ENCODE results near the gene FEZ2. TPM values are rescaled to one million over a fixed set of nuclear protein-coding genes. Genes with fewer than 3 reads are reported as not detected.

FEZ2 gene
- 100 to 1,000 TPM in 3 of 4 donors, 10 to 100 TPM in 1; 61.5 to 291 (median 181) TPM for total RNA-seq
- polyA plus RNA-seq, result 100 to 1,000 TPM in 2 of 3 donors, 10 to 100 TPM in 1; 69.0 to 240 (median 151) TPM
- long read RNA-seq, donor 1, transcript FEZ2-204 (8 exons, 1,931 nt), result major isoform, 5 of 49 reads
- long read RNA-seq, donor 1, partial matches to known transcripts, result 13 of 49 reads
- long read RNA-seq, donor 1, other reads (novel, unspliced or antisense), result 29 of 49 reads
- long read RNA-seq, donor 2, full-length matches to known transcripts, result 28 of 197 reads
- long read RNA-seq, donor 2, partial matches to known transcripts, result 76 of 197 reads
- long read RNA-seq, donor 2, other reads (novel, unspliced or antisense), result 93 of 197 reads

- peaks cover 28% of the 10 kb centered on the region for H3K4me1 ChIP-seq
- peaks cover 0 to 3% of the 10 kb centered on the region in 2 donors for H3K36me3 ChIP-seq (ENCODE audit: insufficient read depth in 1 of 2, low read depth in 1 of 2)
- WGBS, 3 donors, result 0 to 2% (median 0%) methylated on average over 38 to 81 of the region's 81 CpGs
- H3K27ac ChIP-seq, result peak within 1 kb of the TSS; percentile 97
- peak within 1 kb of the TSS; percentile 99 for H3K4me3 ChIP-seq
- H3K27me3 ChIP-seq (ENCODE audit: insufficient read depth in 3 of 3, low read length in 2 of 3), result no peaks in the 10 kb centered on the region
- peak; percentile 81 to 91 for DNase-seq
- intact Hi-C loops (cut with DNase I), result loop anchor here (2.0 to 10.0 kb wide), 4 partner anchors 53 to 243 kb away; partner anchors contain the start of gene CRIM1 (in 1 of the 2)
- H3K9me3 ChIP-seq, result no peaks in the 10 kb centered on the region
- ATAC-seq, result peak; percentile 92 to 96 (median 94)
- TF ChIP-seq CTCF (IDR thresholded peaks at IDR 0.05), result no peak
Measured at GRCh38 chr2:36597532-36598377, at the start of gene FEZ2. Gene FEZ2 (minus strand): TSS chr2:36598168. CDS start chr2:36598142, 26 bp downstream.

- H3K27ac ChIP-seq, result no peak overlapping the region
Measured at GRCh38 chr2:36634981-36635597, 37.1 kb upstream of the FEZ2 start.

GRCh38 chr2:36633470-36634092, 35.6 kb upstream of the FEZ2 start:
- H3K4me1 ChIP-seq, result no peaks in the 10 kb centered on the region
- ATAC-seq, result no peak
- H3K9me3 ChIP-seq, result no peaks in the 10 kb centered on the region
- no peak overlapping the region for H3K27ac ChIP-seq
- H3K4me3 ChIP-seq, result no peak overlapping the region
- no peak for DNase-seq
- 92 to 98% (median 97%) methylated on average over 2 of the region's 2 CpGs for whole genome bisulfite sequencing, 3 donors
- H3K36me3 ChIP-seq (ENCODE audit: insufficient read depth in 1 of 2, low read depth in 1 of 2), result no peaks in the 10 kb centered on the region
- intact Hi-C loops (cut with DNase I), result no loop called here
- TF ChIP-seq CTCF (IDR thresholded peaks at IDR 0.05), result no peak
- H3K27me3 ChIP-seq (ENCODE audit: insufficient read depth in 3 of 3, low read length in 2 of 3), result no peaks in the 10 kb centered on the region

More at GRCh38 chr2:36634981-36635597, 37.1 kb upstream of the FEZ2 start:
- intact Hi-C loops (cut with DNase I), result no loop called here
- H3K4me3 ChIP-seq, result no peak overlapping the region
- WGBS, 3 donors, result 63 to 78% (median 67%) methylated on average over 3 of the region's 3 CpGs
- no peaks in the 10 kb centered on the region for H3K9me3 ChIP-seq
- ATAC-seq (no peak), DNase-seq (no peak)
- H3K27me3 ChIP-seq (ENCODE audit: insufficient read depth in 3 of 3, low read length in 2 of 3), result no peaks in the 10 kb centered on the region
- TF ChIP-seq CTCF (IDR thresholded peaks at IDR 0.05), result no peak
- no peaks in the 10 kb centered on the region for H3K4me1 ChIP-seq
- no peaks in the 10 kb centered on the region for H3K36me3 ChIP-seq (ENCODE audit: insufficient read depth in 1 of 2, low read depth in 1 of 2)

GRCh38 chr2:36626756-36627155, 28.8 kb upstream of the FEZ2 start:
- no peaks in the 10 kb centered on the region for H3K4me1 ChIP-seq
- DNase-seq, result no peak
- H3K36me3 ChIP-seq (ENCODE audit: insufficient read depth in 1 of 2, low read depth in 1 of 2), result no peaks in the 10 kb centered on the region
- H3K27me3 ChIP-seq (ENCODE audit: insufficient read depth in 3 of 3, low read length in 2 of 3), result no peaks in the 10 kb centered on the region
- peaks cover 15% of the 10 kb centered on the region for H3K9me3 ChIP-seq
- 93 to 97% (median 96%) methylated on average over 3 of the region's 3 CpGs for WGBS, 3 donors
- no peak overlapping the region for H3K27ac ChIP-seq
- TF ChIP-seq CTCF (IDR thresholded peaks at IDR 0.05), result no peak
- no peak overlapping the region for H3K4me3 ChIP-seq
- no peak for ATAC-seq
- intact Hi-C loops (cut with DNase I), result no loop called here
